ENCODE data around the gene MC4R. TPM values are rescaled to one million over a fixed set of nuclear protein-coding genes. Genes with fewer than 3 reads are reported as not detected.

MC4R gene
- polyA plus RNA-seq, 2 of the 4 experiments (the other 2 are of a cell fraction) = 0.08 TPM; not detected in 1

DNA sequence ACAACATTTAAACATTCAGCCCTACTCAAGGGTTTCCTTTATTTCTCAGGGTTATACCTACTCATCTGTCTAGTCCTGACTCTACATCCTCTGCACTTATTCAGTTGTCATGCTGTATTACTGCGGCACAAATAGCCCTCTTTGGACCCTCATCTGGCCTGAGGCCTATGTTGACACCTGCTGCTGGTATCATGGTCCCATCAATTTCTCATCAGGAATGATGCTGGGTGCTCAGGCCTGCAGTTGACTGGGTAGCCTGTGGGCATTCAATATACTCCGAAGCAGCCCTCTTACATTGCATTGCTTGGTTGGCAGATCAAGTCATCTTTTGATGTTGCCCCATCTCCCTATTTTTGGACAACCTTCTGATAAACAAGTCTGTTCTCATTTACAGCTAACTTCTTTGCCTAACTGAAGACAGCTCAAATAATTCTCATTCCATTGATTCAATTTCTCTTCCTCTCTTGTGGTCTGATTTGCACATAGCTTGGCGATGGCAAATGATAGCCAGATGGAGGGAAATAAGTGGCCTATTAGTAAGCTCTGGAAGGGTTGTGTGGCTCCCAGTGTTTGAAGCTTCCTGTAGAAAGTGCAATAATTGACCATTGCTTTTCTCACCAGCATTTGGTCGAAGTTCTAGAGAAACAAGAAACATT is 19.1 kb upstream of the MC4R start:
- CTCF ChIA-PET = no interaction called here
- POLR2A ChIA-PET = no interaction called here
- no peak for DNase-seq (ENCODE audit: low read depth in 1 of 2, low spot score in 1 of 2)
- no peak for ATAC-seq
- TF ChIP-seq JUN (IDR thresholded peaks at IDR 0.05) = no peak
- TF ChIP-seq HOXB13 (CRISPR knock-in tag; IDR thresholded peaks at IDR 0.05; ENCODE audit: low read depth) = no peak
- no peak for TF ChIP-seq ZC3H11A (IDR thresholded peaks at IDR 0.05)
- TF ChIP-seq POLR2AphosphoS2 (conservative IDR thresholded peaks at IDR 0.05; ENCODE audit: low read length) = no peak
- TF ChIP-seq, protein P1, sequence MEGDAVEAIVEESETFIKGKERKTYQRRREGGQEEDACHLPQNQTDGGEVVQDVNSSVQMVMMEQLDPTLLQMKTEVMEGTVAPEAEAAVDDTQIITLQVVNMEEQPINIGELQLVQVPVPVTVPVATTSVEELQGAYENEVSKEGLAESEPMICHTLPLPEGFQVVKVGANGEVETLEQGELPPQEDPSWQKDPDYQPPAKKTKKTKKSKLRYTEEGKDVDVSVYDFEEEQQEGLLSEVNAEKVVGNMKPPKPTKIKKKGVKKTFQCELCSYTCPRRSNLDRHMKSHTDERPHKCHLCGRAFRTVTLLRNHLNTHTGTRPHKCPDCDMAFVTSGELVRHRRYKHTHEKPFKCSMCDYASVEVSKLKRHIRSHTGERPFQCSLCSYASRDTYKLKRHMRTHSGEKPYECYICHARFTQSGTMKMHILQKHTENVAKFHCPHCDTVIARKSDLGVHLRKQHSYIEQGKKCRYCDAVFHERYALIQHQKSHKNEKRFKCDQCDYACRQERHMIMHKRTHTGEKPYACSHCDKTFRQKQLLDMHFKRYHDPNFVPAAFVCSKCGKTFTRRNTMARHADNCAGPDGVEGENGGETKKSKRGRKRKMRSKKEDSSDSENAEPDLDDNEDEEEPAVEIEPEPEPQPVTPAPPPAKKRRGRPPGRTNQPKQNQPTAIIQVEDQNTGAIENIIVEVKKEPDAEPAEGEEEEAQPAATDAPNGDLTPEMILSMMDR (IDR thresholded peaks at IDR 0.05) = no peak
- Histone ChIP-seq H3K4me1 (no peaks in the 10 kb centered on the region), H3K4me2 (no peak overlapping the region), H3K4me3 (no peak overlapping the region), H3K9me3 (no peaks in the 10 kb centered on the region), H3K27ac (no peak overlapping the region)
- no peak for FAIRE-seq
- WGBS (ENCODE audit: missing lambda C conversion rate) = 24% methylated on average over 4 of the region's 4 CpGs

DNA sequence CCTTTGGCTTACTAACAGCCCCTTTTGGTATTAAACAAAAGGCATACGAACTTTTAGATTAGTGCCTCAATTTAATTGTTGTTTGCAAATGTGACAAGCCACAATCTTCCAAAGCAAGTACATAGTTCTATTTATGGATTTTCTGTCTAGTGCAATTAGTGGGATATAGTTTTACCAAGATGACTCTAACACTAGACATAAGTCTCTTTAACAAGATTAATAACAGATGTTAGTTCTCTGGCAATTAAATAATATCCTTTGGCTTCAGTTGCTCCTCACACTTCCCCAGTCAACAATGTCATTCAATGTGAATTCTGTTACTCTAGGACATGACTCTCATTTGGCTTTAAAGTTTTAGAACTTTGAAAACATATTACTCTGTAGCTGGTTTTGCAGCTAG is 16.7 kb upstream of the MC4R start:
- H3K4me3 ChIP-seq = no peak overlapping the region
- no peak for DNase-seq (ENCODE audit: low read depth in 1 of 2, low spot score in 1 of 2)
- no peak overlapping the region for H3K4me2 ChIP-seq
- no peak overlapping the region for H3K27ac ChIP-seq
- POLR2A ChIA-PET = no interaction called here
- no peaks in the 10 kb centered on the region for H3K4me1 ChIP-seq
- CTCF ChIA-PET = no interaction called here
- WGBS (ENCODE audit: missing lambda C conversion rate) = 14% methylated on average over 1 of the region's 1 CpG
- no peak for ATAC-seq
- H3K9me3 ChIP-seq = no peaks in the 10 kb centered on the region
- FAIRE-seq = no peak
- TF ChIP-seq, protein P2, sequence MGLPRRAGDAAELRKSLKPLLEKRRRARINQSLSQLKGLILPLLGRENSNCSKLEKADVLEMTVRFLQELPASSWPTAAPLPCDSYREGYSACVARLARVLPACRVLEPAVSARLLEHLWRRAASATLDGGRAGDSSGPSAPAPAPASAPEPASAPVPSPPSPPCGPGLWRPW (IDR thresholded peaks at IDR 0.05) = no peak
- TF ChIP-seq RCOR1 (IDR thresholded peaks at IDR 0.05; ENCODE audit: low read depth, low read length) (no peak), RNF2 (IDR thresholded peaks at IDR 0.05; ENCODE audit: borderline replicate concordance, low read depth) (no peak), RARB (CRISPR knock-in tag; IDR thresholded peaks at IDR 0.05) (no peak), HOXB5 (CRISPR knock-in tag; IDR thresholded peaks at IDR 0.05) (no peak), FOSB (CRISPR knock-in tag; IDR thresholded peaks at IDR 0.05) (no peak)

DNA sequence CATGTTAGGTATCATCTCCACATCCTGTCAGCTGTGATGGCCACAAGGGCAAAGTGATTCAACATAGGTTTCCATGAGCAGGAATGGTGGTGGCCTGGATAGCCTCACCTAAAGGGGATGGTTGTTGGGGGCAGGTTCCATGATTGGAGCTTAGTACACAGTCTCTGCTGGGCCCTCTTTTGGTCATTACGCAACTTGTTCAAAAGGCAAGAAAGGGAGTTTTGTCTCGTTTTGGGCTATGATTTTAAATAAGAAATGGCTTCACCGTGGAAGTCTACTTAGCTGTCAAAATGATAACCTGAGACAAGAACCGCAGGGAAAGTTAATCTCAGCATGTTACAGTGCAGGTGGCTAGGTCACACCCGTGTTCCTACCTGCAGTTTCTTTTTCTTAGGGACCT is 13.1 kb upstream of the MC4R start:
- Histone ChIP-seq H3K4me2 (no peak overlapping the region), H3K27ac (no peak overlapping the region), H3K4me1 (no peaks in the 10 kb centered on the region), H3K4me3 (no peak overlapping the region), H3K9me3 (no peaks in the 10 kb centered on the region)
- ChIA-PET CTCF (no interaction called here), POLR2A (no interaction called here)
- 55% methylated on average over 5 of the region's 5 CpGs for WGBS (ENCODE audit: missing lambda C conversion rate)
- TF ChIP-seq, protein P3, sequence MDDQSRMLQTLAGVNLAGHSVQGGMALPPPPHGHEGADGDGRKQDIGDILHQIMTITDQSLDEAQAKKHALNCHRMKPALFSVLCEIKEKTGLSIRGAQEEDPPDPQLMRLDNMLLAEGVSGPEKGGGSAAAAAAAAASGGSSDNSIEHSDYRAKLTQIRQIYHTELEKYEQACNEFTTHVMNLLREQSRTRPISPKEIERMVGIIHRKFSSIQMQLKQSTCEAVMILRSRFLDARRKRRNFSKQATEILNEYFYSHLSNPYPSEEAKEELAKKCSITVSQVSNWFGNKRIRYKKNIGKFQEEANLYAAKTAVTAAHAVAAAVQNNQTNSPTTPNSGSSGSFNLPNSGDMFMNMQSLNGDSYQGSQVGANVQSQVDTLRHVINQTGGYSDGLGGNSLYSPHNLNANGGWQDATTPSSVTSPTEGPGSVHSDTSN (IDR thresholded peaks at IDR 0.05) = no peak
- TF ChIP-seq, protein P2 (IDR thresholded peaks at IDR 0.05) = no peak
- no peak for TF ChIP-seq RARB (CRISPR knock-in tag; IDR thresholded peaks at IDR 0.05)
- no peak for TF ChIP-seq GATA3 (IDR thresholded peaks at IDR 0.05; ENCODE audit: borderline replicate concordance)
- no peak for TF ChIP-seq ESRRA (IDR thresholded peaks at IDR 0.05; ENCODE audit: borderline replicate concordance, low read length)
- TF ChIP-seq TFCP2L1 (CRISPR knock-in tag; IDR thresholded peaks at IDR 0.05) = no peak
- no peak for TF ChIP-seq MAZ (IDR thresholded peaks at IDR 0.05; ENCODE audit: borderline replicate concordance, low read depth, low read length)
- TF ChIP-seq, protein P4, sequence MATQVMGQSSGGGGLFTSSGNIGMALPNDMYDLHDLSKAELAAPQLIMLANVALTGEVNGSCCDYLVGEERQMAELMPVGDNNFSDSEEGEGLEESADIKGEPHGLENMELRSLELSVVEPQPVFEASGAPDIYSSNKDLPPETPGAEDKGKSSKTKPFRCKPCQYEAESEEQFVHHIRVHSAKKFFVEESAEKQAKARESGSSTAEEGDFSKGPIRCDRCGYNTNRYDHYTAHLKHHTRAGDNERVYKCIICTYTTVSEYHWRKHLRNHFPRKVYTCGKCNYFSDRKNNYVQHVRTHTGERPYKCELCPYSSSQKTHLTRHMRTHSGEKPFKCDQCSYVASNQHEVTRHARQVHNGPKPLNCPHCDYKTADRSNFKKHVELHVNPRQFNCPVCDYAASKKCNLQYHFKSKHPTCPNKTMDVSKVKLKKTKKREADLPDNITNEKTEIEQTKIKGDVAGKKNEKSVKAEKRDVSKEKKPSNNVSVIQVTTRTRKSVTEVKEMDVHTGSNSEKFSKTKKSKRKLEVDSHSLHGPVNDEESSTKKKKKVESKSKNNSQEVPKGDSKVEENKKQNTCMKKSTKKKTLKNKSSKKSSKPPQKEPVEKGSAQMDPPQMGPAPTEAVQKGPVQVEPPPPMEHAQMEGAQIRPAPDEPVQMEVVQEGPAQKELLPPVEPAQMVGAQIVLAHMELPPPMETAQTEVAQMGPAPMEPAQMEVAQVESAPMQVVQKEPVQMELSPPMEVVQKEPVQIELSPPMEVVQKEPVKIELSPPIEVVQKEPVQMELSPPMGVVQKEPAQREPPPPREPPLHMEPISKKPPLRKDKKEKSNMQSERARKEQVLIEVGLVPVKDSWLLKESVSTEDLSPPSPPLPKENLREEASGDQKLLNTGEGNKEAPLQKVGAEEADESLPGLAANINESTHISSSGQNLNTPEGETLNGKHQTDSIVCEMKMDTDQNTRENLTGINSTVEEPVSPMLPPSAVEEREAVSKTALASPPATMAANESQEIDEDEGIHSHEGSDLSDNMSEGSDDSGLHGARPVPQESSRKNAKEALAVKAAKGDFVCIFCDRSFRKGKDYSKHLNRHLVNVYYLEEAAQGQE (IDR thresholded peaks at IDR 0.05) = no peak
- no peak for TF ChIP-seq CBX8 (IDR thresholded peaks at IDR 0.05)
- TF ChIP-seq, protein P5, sequence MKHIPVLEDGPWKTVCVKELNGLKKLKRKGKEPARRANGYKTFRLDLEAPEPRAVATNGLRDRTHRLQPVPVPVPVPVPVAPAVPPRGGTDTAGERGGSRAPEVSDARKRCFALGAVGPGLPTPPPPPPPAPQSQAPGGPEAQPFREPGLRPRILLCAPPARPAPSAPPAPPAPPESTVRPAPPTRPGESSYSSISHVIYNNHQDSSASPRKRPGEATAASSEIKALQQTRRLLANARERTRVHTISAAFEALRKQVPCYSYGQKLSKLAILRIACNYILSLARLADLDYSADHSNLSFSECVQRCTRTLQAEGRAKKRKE (CRISPR knock-in tag; IDR thresholded peaks at IDR 0.05; ENCODE audit: low read depth) = no peak
- no peak for TF ChIP-seq FOSB (CRISPR knock-in tag; IDR thresholded peaks at IDR 0.05)
- TF ChIP-seq EP300 (IDR thresholded peaks at IDR 0.05) = no peak
- TF ChIP-seq FOSL2 (IDR thresholded peaks at IDR 0.05) = no peak
- no peak for TF ChIP-seq FOSL2 (CRISPR knock-in tag; IDR thresholded peaks at IDR 0.05)
- no peak for TF ChIP-seq KDM5A (IDR thresholded peaks at IDR 0.05)
- TF ChIP-seq BHLHE40 (IDR thresholded peaks at IDR 0.05; ENCODE audit: low read depth, low read length) = no peak
- ATAC-seq (no peak), DNase-seq (ENCODE audit: low read depth in 1 of 2, low spot score in 1 of 2) (no peak), FAIRE-seq (no peak)

Measured in A549 (cell line).